ENCODE results near the gene CYTH4. TPM values are rescaled to one million over a fixed set of nuclear protein-coding genes. Genes with fewer than 3 reads are reported as not detected.
"Not testable (repeated sequence)": the region's sequence is repeated elsewhere in the genome, so short reads cannot be mapped to it uniquely, and the experiment has no call there.

Gene CYTH4
- total RNA-seq, 1 donor from 2014 or later: 24.1 TPM

DNA sequence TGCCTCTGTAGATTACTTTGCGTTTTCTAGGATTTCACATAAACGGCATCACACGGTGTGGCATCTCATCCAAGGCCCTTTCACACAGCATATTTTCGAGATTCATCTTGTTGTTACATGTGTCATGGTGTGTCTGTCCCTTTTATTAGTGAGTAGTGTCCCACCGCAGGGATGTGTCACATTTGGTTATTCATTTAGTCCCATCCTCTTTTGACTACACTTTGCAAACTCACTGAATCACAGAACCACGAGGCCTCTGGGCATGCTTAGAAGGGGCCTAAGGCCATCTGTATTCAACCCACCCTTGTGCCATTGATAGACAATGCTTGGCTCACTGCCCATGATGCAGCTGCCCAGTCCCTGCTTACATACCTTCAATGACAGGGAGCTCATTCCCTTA, 34.1 kb upstream of the CYTH4 start:
- no peak for DNase-seq (ENCODE audit: low spot score)

DNA sequence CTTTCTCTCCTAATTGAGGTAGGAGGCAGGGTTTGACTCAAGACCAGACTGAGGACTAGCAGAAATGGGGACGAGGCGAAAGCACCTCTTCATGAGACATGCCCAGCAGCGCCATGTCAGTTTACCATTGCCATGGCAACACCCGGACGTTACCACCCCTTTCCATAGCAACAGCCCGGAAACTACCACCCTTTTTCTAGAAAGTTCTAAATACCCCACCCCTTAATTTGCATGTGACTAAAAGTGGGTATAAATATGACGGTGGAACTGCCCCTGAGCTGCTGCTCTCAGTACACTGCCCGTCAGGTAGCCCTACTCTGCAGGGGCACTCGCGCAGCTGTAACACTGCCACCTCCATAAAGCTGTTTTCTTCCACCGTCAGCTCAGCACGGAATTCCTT, 32.3 kb upstream of the CYTH4 start:
- DNase-seq (ENCODE audit: low spot score): no peak

DNA sequence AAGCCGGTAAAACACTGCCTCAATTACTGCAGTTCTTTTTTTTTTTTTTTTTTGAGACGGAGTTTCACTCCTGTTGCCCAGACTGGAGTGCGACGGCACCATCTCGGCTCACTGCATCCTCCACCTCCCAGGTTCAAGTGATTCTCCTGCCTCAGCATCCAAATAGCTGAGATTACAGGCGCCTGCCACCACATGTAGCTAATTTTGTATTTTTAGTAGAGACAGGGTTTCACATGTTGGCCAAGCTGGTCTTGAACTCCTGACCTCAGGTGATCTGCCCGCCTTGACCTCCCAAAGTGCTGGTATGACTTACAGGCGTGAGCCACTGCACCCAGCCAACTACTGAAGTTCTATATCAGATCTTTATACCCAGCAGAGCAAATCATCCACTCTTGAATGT, 30.5 kb upstream of the CYTH4 start:
- DNase-seq (ENCODE audit: low spot score): not testable (repeated sequence)

DNA sequence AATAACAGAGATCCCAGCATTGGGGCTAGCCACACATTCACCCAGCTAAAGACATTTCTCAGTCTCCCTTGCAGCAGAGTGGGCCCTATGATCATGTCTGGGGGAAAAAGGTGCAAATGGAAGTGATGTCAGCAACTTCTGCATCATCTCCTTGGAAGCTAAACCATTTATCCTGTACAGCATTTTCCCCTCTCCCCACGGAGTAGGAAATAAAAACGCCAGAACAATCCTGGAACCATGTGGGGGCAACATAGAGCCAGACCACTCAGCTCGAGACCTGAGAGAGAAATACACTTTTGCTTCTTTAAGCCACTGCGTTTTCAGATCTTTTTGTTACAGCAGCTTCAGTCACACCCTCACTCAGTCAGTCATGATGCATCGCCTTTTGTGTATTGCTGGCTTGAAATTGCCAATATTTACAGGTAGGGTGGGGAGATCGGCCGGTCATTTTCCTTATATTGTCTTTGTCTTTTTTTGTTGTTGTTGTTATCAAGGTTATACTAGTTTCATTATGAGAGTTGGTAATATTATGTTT, 29.1 kb upstream of the CYTH4 start:
- DNase-seq (ENCODE audit: low spot score): no peak

DNA sequence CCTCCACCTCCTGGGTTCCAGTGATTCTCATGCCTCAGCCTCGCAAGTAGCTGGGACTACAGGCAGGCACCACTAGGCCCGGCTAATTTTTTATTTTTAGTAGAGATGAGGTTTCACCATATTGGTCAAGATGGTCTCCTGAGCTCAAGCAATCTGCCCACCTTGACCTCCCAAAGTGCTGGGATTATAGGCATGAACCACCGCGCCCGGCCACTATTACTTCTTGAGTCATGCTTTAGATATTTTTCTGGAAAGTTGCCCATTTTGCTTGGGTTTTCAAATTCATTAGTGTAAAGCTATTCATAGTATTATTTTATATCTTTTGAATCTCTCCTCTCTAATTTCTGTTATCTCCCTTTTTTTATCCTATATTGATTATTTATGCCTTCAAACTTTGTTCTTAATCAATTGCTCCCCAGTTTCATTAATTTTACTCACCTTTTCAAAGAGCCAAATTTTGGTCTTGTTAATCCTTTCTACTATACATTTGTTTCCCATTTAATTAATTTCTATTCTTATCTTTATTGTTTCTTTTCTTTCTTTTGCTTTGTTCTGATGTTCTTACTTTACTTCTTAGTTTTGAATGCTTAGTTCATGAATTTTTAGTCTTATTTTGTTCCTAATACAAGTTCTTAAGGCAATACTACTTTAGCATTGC, 28.0 kb upstream of the CYTH4 start:
- DNase-seq (ENCODE audit: low spot score): no peak

DNA sequence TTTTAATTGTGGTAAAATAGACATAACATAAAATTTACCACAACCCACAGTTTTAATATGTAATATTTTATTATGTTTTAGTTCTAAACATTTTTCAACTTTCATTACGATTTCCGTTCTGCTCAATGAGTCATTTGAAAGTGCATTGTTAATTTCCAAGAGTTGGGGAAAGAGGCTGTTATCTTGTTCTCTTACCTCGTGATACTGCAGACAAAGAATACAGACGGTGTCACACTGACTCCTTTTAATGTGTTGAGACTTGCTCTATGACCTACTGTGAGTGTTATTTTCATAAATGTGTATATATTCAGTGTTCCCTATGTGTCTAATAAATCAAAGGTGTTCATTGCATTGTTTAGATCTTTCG, 27.5 kb upstream of the CYTH4 start:
- no peak for DNase-seq (ENCODE audit: low spot score)

DNA sequence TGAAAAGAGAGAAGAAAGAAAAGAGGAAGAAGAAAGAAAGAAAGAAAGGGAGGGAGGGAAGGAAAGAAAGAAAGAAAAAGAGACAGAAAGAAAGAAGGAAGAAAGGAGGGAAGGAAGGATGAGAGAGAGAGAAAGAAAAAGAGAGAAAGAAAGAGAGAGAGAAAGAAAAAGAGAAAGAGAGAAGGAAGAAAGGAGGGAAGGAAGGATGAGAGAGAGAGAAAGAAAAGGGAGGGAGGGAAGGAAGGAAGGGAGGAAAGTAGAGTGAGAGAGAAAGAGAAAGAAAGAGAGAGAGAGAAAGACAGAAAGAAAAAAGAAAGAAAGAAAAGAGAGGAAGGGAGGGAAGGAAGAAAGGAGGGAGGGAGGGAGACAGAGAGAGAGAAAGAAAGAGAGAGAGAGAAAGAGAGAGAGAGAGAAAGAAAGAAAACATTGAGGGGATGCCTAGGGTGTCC, 26.7 kb upstream of the CYTH4 start:
- DNase-seq (ENCODE audit: low spot score): no peak

DNA sequence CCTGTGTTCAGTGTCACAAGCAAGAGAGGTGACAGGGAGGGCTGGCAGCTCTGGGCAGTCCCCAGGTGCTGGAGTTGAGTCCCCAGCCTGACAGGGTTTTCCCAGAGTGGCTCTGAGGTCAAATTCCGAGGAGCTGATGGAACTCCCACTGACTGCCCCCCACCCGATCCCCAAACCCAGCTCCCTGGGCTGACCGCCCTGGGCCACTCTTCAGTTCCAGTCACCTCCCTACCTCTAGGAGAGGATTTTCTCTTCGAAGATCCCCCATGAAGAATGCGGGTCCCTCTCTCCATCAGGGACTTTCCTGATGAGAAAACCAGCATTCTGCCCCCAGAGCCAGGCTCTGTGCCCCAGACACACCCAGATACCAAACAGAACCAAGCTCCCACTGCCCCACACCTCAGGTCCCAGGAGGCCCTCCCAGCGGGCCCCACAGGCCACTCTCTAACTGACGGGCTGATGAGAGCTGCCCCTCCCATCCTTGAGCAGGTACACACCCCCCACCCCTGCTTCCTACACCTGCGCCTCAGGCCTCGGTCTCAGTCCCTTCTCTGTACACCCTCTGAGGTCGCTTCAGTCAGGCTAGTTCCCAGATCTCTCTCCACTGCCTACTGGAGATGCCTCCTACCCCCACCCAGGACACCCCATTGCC, 26.1 kb upstream of the CYTH4 start:
- DNase-seq (ENCODE audit: low spot score): no peak

DNA sequence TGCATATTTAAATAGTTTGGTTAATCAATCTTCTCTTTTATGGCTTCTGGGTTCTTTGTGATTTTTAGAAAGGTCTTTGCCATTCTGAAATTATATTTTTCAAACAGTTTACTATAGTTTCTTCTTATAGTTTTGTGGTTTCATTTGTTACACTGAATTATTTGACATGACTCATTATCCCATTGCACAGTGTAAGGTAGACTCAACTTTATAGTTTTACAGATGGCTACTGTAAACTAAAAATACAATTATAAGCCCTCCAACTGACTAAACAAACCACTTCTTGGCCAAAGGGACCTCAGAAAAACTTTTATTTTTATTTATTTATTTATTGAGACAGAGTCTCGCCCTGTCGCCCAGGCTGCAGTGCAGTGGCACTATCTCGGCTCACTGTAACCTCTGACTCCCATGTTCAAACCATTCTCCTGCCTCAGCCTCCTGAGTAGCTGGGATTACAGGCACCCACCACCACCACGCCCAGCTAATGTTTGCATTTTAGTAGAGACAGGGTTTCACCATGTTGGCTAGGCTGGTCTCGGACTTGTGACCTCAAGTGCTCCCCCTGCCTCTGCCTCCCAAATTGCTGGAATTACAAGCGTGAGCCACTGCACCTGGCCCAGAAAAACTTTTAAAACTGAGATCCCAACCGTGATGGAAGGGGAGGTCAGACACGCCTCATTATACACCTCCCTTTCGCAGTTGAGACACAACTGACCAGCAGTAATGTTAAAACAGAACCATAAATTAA, 24.1 kb upstream of the CYTH4 start:
- DNase-seq (ENCODE audit: low spot score): no peak

DNA sequence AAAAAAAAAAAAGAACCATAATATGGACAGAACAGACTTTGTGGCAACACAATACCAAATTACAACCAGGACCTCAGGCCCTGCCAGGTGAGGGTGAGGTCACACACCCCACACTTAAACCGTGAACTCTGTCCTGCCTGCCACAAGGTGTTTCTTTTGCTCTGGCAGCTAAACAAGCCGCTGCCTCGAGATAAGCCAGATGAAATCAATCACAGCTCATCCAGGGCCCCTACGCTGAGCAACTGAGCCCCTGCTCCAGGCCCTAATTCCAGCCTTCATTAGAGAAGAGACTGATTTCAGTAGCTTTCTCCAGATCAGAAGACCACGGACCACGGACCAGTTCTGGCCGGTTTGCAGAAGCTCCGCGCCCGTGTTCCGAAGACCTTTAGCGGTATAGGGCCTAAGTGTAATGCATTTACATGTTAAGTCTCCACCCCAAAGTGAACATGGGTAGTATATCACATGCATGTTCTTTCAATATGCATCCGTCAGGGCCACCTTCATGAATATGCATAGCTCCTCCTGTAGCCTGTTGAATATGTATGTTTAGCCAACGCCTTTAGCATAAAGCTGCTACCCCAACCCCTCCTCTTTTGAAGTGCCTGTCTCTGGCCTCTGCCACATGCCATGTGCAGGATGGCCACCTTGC, 23.4 kb upstream of the CYTH4 start:
- no peak for DNase-seq (ENCODE audit: low spot score)

DNA sequence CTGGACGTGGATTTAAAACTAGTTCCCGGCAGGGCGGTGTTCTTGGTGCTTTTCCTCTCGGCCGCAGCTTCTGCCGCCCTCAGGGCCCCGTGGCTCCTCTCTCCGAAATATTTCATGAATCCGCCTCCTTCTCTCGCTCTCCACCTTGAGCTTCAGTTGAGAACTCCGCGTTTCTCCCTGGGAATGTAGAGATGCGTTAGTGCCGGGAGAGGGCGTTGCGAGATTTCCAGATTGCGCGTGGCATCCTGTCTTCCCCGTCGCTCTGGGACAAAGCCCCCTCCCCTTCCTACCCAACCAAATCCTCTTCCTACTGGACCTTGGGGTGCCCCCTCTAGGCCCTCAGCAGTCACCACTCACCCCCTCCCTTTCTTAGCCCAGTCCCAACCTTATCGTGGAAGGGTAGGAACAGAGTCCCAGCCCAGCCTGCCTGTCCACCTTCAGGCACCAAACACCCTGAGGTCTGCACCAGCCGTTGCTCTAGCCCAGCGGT, 22.7 kb upstream of the CYTH4 start:
- DNase-seq (ENCODE audit: low spot score): no peak

DNA sequence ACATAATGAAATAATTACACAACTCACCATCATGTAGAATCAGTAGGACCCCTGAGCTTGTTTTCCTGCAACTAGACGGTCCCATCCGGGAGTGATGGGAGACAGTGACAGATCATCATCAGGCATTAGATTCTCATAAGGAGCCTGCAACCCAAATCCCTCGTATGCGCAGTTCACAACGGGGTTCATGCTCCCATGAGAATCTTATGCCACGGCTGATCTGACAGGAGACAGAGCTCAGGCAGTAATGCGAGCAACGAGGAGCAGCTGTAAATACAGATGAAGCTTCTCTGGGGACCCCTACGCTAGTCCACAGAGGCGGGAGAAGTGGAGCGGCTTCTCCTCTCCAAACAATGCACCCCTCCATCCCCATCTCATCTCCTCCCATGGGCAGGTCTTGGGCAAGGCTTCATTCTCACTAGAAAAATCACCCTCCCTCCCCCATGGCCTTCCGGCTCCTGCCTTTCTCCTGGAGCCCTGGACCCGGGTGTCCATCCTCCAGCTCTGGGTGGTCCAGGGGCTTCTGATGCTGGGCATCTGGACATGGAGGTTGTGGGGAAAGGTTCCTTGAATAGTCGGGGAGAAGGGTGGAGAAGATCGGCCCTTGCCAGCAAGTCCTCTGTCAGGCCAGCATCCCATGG, 22.0 kb upstream of the CYTH4 start:
- DNase-seq (ENCODE audit: low spot score): no peak

DNA sequence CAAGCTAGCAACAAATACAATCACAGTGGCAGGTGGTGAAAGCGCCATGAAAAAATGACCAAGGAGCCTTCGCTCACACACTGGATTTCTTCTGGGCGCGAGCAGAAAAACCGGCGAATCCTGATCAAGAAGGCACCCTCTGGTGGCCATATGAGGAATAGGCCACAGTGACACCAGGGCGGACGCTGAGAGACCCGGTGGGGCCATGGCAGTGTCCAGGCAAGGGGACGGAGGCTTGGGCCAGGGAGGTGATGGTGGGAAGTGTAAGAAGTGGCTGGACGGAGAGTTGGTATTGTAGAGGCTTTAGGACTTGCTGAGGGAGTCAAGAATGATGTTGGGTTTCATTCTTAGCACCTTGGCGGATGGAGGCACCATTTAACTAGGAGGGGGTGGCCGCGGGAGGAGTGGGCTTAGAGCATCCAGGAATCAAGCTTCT, 21.4 kb upstream of the CYTH4 start:
- DNase-seq (ENCODE audit: low spot score): peak; percentile 53

DNA sequence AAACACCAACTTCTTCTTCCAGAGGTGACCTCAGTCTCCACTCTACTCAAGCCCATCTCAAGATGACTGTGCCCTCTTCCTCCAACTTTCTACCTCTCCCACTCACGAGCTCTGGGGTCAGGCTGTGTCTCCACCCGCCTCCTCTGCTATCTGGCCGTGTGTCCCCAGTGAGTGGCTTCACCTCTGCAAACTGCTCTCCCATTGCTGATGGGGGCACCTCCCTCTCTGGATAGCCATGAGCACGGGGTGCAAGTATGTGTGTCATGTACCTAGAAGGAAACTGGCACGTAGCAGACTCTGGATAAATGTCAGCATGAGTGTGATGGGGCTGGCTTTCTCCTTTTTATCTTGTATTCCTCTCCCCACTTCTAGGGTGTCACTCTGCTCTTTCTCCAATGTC, 20.0 kb upstream of the CYTH4 start:
- DNase-seq (ENCODE audit: low spot score): no peak

DNA sequence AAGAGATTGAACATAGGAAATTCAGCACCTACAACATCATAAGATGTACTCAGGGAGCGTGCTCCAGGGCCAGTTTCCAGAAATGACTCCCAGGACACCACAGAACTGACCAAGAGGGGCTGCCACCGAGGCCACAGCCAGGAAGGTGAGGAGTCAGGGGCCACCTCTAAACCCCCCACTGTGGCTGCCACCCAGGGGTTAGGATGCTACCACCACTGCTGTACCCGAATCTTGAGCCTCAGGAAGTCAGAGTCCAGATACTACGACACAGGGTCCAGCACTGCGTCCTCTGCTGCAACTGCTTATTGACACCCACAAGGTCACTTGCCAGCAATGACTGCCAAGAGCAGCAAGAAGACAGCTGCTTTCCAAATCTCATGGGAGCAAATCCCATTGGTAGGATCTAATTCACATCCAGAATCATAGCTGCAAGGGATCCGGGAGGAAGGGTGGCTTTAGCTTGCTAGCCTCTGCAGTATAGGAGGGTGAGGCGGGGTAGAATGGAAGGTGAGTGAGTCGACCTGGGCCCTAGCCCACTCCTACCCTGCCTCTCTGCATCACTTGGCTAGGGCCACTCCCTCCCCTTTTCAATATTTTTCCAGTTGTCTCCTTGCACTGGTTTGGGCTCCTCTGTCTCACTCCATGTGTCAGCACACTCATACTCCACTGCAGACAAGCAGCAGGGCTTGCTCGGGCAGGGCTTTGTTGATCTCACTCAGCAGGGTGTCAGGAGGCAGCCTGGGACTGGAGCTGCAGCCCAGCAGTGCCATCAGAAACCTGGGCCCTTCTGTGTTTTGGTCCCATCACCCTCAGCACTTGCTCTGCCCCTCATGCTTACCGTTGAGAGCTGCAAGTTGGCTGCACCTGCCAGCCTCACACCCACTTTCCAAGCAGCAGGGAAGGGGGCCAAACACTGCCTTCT, 18.1 kb upstream of the CYTH4 start:
- no peak for DNase-seq (ENCODE audit: low spot score)

DNA sequence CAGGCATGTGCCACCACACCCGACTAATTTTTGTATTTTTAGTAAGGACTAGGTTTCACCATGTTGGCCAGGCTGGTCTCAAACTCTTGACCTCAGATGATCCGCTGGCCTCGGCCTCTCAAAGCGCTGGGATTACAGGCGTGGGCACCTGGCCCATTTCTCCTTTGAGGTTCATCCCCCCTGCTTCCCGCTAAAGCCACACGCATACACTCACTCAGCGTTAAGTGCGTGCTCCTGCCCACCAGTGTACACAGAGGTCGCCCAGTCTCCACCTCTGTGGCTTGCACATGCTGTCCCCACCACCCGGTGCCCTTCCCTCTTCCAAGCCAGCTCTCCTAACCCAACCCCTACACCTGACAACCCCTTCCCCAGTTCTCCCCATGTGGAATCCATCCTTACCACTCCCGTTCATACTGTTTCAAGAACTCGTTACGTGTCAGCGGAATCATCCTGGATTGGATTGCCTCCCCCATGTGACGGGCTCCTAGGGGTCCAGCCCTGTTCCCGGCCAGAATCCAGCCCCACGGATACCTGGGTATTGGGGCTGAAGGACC, 15.7 kb upstream of the CYTH4 start:
- DNase-seq (ENCODE audit: low spot score): no peak

DNA sequence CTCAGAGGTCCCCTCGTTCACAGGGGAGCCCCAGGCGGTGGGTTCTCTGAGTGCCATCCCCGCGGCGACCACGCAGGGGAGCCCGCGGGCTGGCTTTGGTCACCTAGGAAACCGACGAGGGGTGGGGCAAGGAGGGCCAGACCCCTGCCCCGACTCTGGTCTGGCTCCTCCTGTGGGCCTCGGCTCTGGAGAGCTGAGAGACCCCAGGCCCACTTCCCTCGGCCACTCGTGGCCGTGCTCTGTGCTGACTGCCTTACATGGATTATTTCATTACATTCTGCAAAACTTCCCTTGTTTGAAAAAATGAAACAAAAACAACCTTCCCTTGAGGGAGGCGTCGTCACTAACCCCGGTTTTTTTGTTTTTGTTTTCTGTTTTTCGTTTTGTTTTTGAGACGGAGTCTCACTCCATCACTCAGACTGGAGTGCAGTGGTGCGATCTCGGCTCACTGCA, 15.1 kb upstream of the CYTH4 start:
- DNase-seq (ENCODE audit: low spot score): no peak

DNA sequence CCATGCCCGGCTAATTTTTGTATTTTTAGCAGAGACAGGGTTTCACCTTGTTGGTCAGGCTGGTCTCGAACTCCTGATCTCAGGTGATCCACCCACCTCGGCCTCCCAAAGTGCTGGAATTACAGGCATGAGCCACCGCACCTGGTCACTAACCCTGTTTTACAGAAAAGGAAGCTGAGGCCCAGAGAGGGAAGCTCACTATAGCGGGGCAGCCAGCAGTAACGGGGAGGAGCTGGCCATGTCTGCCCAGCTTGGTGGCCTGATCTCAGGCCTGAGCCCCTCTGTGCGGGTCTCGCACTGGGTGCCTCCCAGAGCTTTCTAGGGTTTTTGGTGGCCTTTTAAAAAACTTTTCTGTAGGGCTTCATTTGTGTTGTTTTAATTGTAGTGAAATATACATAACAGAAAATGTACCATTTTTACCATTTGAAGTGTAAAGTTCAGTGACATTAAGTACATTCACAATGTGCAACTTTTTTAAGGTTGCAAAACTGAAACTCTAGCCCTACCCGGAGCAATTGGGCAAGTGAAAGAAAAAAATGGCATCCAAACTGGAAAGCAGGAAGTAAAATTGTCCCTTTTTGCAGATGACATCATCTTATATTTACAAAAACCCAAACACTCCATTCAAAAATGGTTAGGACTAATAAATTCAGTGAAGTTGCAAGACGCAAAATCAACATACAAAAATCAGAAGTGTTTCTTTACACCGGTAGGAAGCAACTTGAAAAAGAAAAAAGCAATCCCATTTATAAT, 14.5 kb upstream of the CYTH4 start:
- no peak for DNase-seq (ENCODE audit: low spot score)

DNA sequence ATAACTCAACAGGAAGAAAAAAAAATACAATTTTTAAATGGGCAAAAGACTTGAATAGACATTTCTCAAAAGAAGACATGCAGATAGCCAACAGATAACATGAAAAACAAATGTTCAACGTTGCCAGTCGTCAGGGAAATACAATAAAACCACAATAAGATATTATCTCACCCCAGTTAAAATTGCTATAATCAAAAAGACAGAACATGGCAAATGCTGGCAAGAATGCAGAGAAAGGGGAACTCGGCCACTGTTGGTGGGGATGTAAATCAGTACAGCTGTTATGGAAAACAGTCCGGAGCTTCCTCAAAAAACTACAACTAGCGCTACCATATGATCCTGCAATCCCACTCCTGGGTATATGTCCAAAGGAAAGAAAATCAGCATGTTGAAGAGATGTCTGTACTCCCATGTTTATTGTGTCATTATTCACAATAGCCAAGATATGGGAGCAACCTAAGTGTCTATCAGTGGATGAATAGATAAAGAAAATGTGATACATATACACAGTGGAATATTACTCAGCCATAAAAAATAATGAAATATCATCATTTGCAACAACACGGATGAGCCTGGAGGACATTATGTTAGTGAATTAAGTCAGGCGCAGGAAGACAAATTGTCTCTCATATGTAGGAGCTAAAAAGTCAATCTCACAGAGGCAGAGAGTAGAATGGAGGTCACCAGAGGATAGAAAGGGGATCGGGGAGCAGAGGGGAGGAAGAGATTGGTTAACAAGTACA, 12.2 kb upstream of the CYTH4 start:
- DNase-seq (ENCODE audit: low spot score): no peak
